Endodermal cell (in vitro differentiated cells): ENCODE data around the gene HACE1. TPM values are rescaled to one million over a fixed set of nuclear protein-coding genes. Genes with fewer than 3 reads are reported as not detected.
"Not testable (repeated sequence)": the region's sequence is repeated elsewhere in the genome, so short reads cannot be mapped to it uniquely, and the experiment has no call there.

ENCODE experiments used
- DNase-seq: peaks from one replicate; pipeline ENCODE4 v3.0.0-alpha.2; 2017
- H3K27ac ChIP-seq: 2 replicates; pipeline ENCODE4 v1.5.1; 2013; ENCODE audit warnings: mild to moderate bottlenecking, low read depth, low read length, moderate library complexity
- H3K27me3 ChIP-seq: 2 replicates; pipeline ENCODE4 v1.6.1; 2013; ENCODE audit warnings: mild to moderate bottlenecking, low read length, moderate library complexity; ENCODE audit not compliant: insufficient read depth, control insufficient read depth, poor library complexity, severe bottlenecking
- H3K36me3 ChIP-seq: 2 replicates; pipeline ENCODE4 v1.7.0; 2013; ENCODE audit warnings: mild to moderate bottlenecking, low read length, moderate library complexity; ENCODE audit not compliant: control insufficient read depth, insufficient read depth
- H3K4me1 ChIP-seq: one replicate; pipeline ENCODE4 v1.7.0; 2013; ENCODE audit warnings: low read length; ENCODE audit not compliant: control insufficient read depth, insufficient read depth
- H3K4me3 ChIP-seq: 2 replicates; pipeline ENCODE4 v1.5.1; 2013; ENCODE audit warnings: mild to moderate bottlenecking, low read length, moderate library complexity
- H3K9ac ChIP-seq: 2 replicates; pipeline ENCODE4 v1.6.1; 2013; ENCODE audit warnings: mild to moderate bottlenecking, low read length, moderate library complexity; ENCODE audit not compliant: poor library complexity, severe bottlenecking; ENCODE audit errors: extremely low read depth
- H3K9me3 ChIP-seq: 2 replicates; pipeline ENCODE4 v1.6.1; 2013; ENCODE audit warnings: mild to moderate bottlenecking, low read length, moderate library complexity; ENCODE audit not compliant: control insufficient read depth
- H3K27ac Mint-ChIP-seq: 2 replicates; pipeline ENCODE4 v1.8.0; 2020; ENCODE audit warnings: mixed read lengths
- H3K27me3 Mint-ChIP-seq: 2 replicates; pipeline ENCODE4 v1.8.0; 2021; ENCODE audit warnings: mild to moderate bottlenecking, mixed read lengths; ENCODE audit not compliant: insufficient read depth
- H3K36me3 Mint-ChIP-seq: 2 replicates; pipeline ENCODE4 v1.8.0; 2020; ENCODE audit warnings: low read depth, mixed read lengths
- H3K4me1 Mint-ChIP-seq: 2 replicates; pipeline ENCODE4 v1.8.0; 2020; ENCODE audit warnings: mixed read lengths
- H3K4me3 Mint-ChIP-seq: 2 replicates; pipeline ENCODE4 v1.8.0; 2020; ENCODE audit warnings: mild to moderate bottlenecking, moderate library complexity, mixed read lengths
- H3K9me3 Mint-ChIP-seq: 2 replicates; pipeline ENCODE4 v1.8.0; 2020; ENCODE audit warnings: mild to moderate bottlenecking, mixed read lengths
- CTCF ChIP-seq: fragments of 200-600 bp; sonication (generic); conservative IDR thresholded peaks from 2 replicates; pipeline ENCODE4 v1.5.0; 2021; ENCODE audit warnings: antibody characterized with exemption, mild to moderate bottlenecking
- WGBS, 2 experiments: methylation state at CpG; one replicate each; pipeline versions ENCODE4 v1.1.5 to v1.1.7; 2013; ENCODE audit warnings: missing lambda C conversion rate in 2 of 2, mixed read lengths in 1 of 2; ENCODE audit not compliant: insufficient coverage in 1 of 2, insufficient read length in 1 of 2; 5-methylcytosine and 5-hydroxymethylcytosine counted together
- total RNA-seq, 2 donors: library from RNA; stranded (reverse); fragmentation: NEBNext Ultra II Directional in 1 of 2; extraction: Animal tissue kit (Norgen Biotek cat#: 25700) in 1 of 2; gene quantifications; 2 replicates in 1 of 2; 3 replicates in 1 of 2; pipeline ENCODE4 v1.2.1, GENCODE V29; 2021

The HACE1 gene
- total RNA-seq, 2 donors from 2014 or later, result 23.7 to 30.1 TPM

- Histone ChIP-seq H3K36me3 (peaks cover 7% of the 10 kb centered on the region), H3K4me3 (no peak overlapping the region), H3K9me3 (peaks cover 28% of the 10 kb centered on the region), H3K4me1 (no peaks in the 10 kb centered on the region), H3K27me3 (no peaks in the 10 kb centered on the region), H3K9ac (no peak overlapping the region), H3K27ac (no peak overlapping the region)
- Mint-ChIP-seq H3K27ac (no peak overlapping the region), H3K9me3 (peaks cover 45% of the 10 kb centered on the region), H3K36me3 (peaks cover 65% of the 10 kb centered on the region), H3K4me3 (no peak overlapping the region), H3K27me3 (no peaks in the 10 kb centered on the region), H3K4me1 (no peaks in the 10 kb centered on the region)
- no peak for TF ChIP-seq CTCF
- WGBS, 2 experiments, result 100% methylated on average over 1 of the region's 1 CpG; no CpG with 5 or more reads in 1 of the 2 experiments
- DNase-seq, result no peak
These were observed 104.8 kb downstream of the HACE1 start for GRCh38 chr6:104754788-104755409.

- Histone ChIP-seq H3K27ac (no peak overlapping the region), H3K4me3 (no peak overlapping the region), H3K9me3 (peaks cover 28% of the 10 kb centered on the region), H3K27me3 (no peaks in the 10 kb centered on the region), H3K4me1 (no peaks in the 10 kb centered on the region), H3K36me3 (peaks cover 7% of the 10 kb centered on the region), H3K9ac (no peak overlapping the region)
- Mint-ChIP-seq H3K27ac (no peak overlapping the region), H3K36me3 (peaks cover 49% of the 10 kb centered on the region), H3K4me3 (no peak overlapping the region), H3K27me3 (no peaks in the 10 kb centered on the region), H3K4me1 (no peaks in the 10 kb centered on the region), H3K9me3 (peaks cover 36% of the 10 kb centered on the region)
- DNase-seq, result peak; percentile 57
- no peak for TF ChIP-seq CTCF
- WGBS, 2 experiments, result 95 to 100% methylated on average over 1 to 2 of the region's 2 CpGs
These were observed 106.5 kb downstream of the HACE1 start for GRCh38 chr6:104753251-104753650.

- no peaks in the 10 kb centered on the region for H3K27me3 ChIP-seq
- Mint-ChIP-seq H3K36me3 (peaks cover 31% of the 10 kb centered on the region), H3K27ac (no peak overlapping the region), H3K4me3 (no peak overlapping the region), H3K27me3 (no peaks in the 10 kb centered on the region), H3K4me1 (no peaks in the 10 kb centered on the region), H3K9me3 (peaks cover 9% of the 10 kb centered on the region)
- peaks cover 12% of the 10 kb centered on the region for H3K9me3 ChIP-seq
- no peaks in the 10 kb centered on the region for H3K4me1 ChIP-seq
- H3K4me3 ChIP-seq, result no peak overlapping the region
- no peak overlapping the region for H3K9ac ChIP-seq
- no peak for TF ChIP-seq CTCF
- H3K27ac ChIP-seq, result no peak overlapping the region
- WGBS, 2 experiments, result 81% methylated on average over 2 of the region's 2 CpGs; no CpG with 5 or more reads in 1 of the 2 experiments
- peaks cover 8% of the 10 kb centered on the region for H3K36me3 ChIP-seq
- DNase-seq, result no peak
These were observed 109.3 kb downstream of the HACE1 start for GRCh38 chr6:104750449-104750848.

GRCh38 chr6:104739124-104739523 is 120.6 kb downstream of the HACE1 start:
- not testable (repeated sequence) for H3K27ac ChIP-seq, H3K4me3 Mint-ChIP-seq, DNase-seq, H3K27me3 Mint-ChIP-seq, H3K9me3 Mint-ChIP-seq, H3K27ac Mint-ChIP-seq, H3K4me3 ChIP-seq, H3K36me3 ChIP-seq, H3K4me1 ChIP-seq, H3K9ac ChIP-seq, H3K4me1 Mint-ChIP-seq, H3K9me3 ChIP-seq, H3K27me3 ChIP-seq
- peaks cover 15% of the 10 kb centered on the region for H3K36me3 Mint-ChIP-seq
- 80 to 91% methylated on average over 1 to 2 of the region's 3 CpGs for WGBS, 2 experiments

- H3K9ac ChIP-seq, H3K36me3 ChIP-seq, H3K4me3 ChIP-seq, H3K27ac Mint-ChIP-seq, H3K27ac ChIP-seq, H3K4me3 Mint-ChIP-seq, H3K9me3 ChIP-seq, H3K4me1 ChIP-seq, H3K9me3 Mint-ChIP-seq, H3K4me1 Mint-ChIP-seq, H3K27me3 ChIP-seq, H3K27me3 Mint-ChIP-seq: not testable (repeated sequence)
- DNase-seq, result peak; percentile 87
- H3K36me3 Mint-ChIP-seq, result peaks cover 13% of the 10 kb centered on the region
- WGBS, 2 experiments, result 77% methylated on average over 16 of the region's 16 CpGs; no CpG with 5 or more reads in 1 of the 2 experiments
These were observed 122.2 kb downstream of the HACE1 start for GRCh38 chr6:104737567-104737966.
